Activated T-helper 2 cell treated with anti-CD3 and anti-CD28 coated beads, Interferon-gamma antibody, Interleukin-2, Interleukin-4, amounts not matched to agents 10 μg/mL and 5 μg/mL and 100 μg/mL, durations not matched to agents 14 hours and 24 hours and 36 hours (primary cell): Measurements from ENCODE around the gene ITGA2B. TPM values are rescaled to one million over a fixed set of nuclear protein-coding genes. Genes with fewer than 3 reads are reported as not detected.
"Not testable (repeated sequence)": the region's sequence is repeated elsewhere in the genome, so short reads cannot be mapped to it uniquely, and the experiment has no call there.

Source experiments
- DNase-seq: peaks from one replicate; pipeline ENCODE4 v3.0.0; 2021; ENCODE audit warnings: low spot score
- H3K27ac Mint-ChIP-seq: one replicate; pipeline ENCODE4 v1.8.0; 2021; ENCODE audit warnings: mixed read lengths
- H3K27me3 Mint-ChIP-seq: one replicate; pipeline ENCODE4 v1.8.0; 2021; ENCODE audit warnings: low read depth, mixed read lengths
- H3K36me3 Mint-ChIP-seq: one replicate; pipeline ENCODE4 v1.8.0; 2021; ENCODE audit warnings: low read depth, mixed read lengths
- H3K4me1 Mint-ChIP-seq: one replicate; pipeline ENCODE4 v1.8.0; 2021; ENCODE audit warnings: low read depth, mixed read lengths
- H3K4me3 Mint-ChIP-seq: one replicate; pipeline ENCODE4 v1.8.0; 2021; ENCODE audit warnings: low read depth, mild to moderate bottlenecking, moderate library complexity, mixed read lengths
- H3K9me3 Mint-ChIP-seq: one replicate; pipeline ENCODE4 v1.8.0; 2021; ENCODE audit warnings: mixed read lengths
- intact Hi-C: fragments of 100-400 bp; cut with micrococcal nuclease; formaldehyde crosslinking; loops from one replicate; pipeline ENCODE4 v1.15.1; 2023
- total RNA-seq: library from RNA; stranded (reverse); gene quantifications from 2 replicates; pipeline ENCODE4 v1.2.3, GENCODE V29; 2022

ITGA2B gene
- total RNA-seq, 1 donor from 2014 or later = 2.7 TPM

DNA sequence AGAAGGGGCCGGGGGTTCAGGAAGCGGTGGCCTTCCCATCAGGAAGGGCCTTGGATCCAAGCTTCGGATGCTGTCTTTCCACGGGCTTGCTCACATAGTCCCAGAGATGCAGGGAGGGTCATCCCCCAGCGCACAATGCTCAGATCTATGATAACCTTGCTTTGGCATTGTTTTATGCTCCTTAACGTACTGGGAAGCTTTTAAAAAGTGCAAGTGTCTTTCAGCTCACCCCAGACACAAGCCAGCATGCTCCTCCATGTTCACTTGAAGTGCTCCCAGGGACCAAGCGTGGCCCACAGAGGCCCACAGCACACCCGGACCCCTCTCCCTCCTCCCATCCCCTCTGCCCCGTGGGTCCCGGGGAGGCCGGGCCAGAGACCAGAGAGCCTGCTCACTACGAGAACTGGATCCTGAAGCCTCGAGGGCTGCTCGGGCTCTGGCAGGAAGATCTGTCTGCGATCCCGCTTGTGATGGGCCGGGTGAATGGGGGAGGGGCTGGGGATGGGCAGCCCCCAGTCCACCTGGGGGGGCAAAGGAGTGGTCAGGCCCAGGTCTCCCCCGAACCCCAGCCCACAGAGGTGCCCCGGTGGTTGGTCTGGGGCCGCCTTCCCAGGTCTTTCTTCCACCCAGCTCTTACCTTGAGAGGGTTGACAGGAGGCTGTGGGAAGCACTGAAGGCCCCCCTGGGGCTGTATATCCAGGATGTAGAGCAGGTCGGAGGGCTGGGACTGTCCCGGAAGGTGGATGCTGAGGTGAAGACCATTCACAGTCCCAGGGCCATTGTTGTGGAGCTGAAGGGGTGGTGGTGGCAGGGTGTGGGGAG, 14.0 kb downstream of the ITGA2B start:
- intact Hi-C loops = no loop called here
- H3K36me3 Mint-ChIP-seq = no peaks in the 10 kb centered on the region
- no peaks in the 10 kb centered on the region for H3K9me3 Mint-ChIP-seq

DNA sequence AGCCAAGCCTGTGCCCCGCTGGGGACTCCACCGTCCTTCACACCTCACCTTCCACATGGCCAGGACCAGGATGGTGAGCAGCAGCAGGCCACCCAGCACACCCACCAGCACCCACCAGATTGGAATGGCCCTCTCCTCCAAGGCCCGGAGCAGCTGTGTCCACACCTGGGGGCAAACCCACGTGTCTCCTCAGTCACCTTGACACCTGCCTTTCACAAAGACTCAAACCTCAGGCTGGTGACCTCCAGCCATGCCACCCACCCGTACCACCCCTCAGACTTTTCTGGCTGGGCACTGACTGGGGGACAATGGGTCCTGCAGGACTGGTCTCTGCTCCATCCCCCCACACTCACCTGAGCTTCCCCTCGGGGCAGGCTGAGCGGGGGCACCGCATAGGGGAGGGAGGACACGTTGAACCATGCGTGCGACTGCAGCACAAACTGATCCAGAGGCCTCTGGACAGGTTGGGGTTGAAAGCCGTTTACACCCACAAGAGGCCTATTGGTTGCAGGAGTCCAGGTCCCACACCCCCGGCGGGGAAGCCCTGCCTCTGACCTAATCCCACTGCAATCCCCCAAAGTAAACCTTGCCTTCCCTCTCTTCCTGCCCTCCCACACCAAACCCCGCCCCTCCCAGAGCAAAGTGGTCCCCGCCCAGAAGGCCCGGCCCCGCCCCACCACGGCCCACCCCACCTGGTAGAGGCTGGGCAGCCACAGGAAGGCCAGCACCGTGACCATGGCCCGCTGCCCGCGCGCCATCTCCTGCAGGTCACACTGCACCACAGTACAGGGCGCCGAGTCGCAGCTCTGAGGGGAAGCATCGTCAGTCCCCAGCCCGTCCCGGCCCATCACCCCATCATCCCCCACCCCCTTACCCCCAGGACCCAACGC, 14.9 kb downstream of the ITGA2B start:
- DNase-seq = no peak
- intact Hi-C loops = no loop called here
- Mint-ChIP-seq H3K4me3 (no peak overlapping the region), H3K27ac (no peak overlapping the region), H3K9me3 (no peaks in the 10 kb centered on the region), H3K36me3 (no peaks in the 10 kb centered on the region), H3K27me3 (peaks cover 5% of the 10 kb centered on the region), H3K4me1 (peaks cover 4% of the 10 kb centered on the region)

More for the DNA sequence above, 14.0 kb downstream of the ITGA2B start:
- Mint-ChIP-seq H3K27ac (no peak overlapping the region), H3K27me3 (peaks cover 2% of the 10 kb centered on the region), H3K4me1 (no peaks in the 10 kb centered on the region), H3K4me3 (no peak overlapping the region)
- no peak for DNase-seq

- peaks cover 5% of the 10 kb centered on the region for H3K4me1 Mint-ChIP-seq
- no peak for DNase-seq
- H3K4me3 Mint-ChIP-seq = no peak overlapping the region
- H3K27ac Mint-ChIP-seq = no peak overlapping the region
- peaks cover 12% of the 10 kb centered on the region for H3K27me3 Mint-ChIP-seq
- intact Hi-C loops = no loop called here
- no peaks in the 10 kb centered on the region for H3K36me3 Mint-ChIP-seq
- H3K9me3 Mint-ChIP-seq = no peaks in the 10 kb centered on the region
Measured at GRCh38 chr17:44372036-44372435, 17.4 kb downstream of the ITGA2B start.

GRCh38 chr17:44369414-44370023, 19.9 kb downstream of the ITGA2B start:
- H3K9me3 Mint-ChIP-seq, DNase-seq, H3K36me3 Mint-ChIP-seq, H3K4me1 Mint-ChIP-seq, H3K27ac Mint-ChIP-seq, intact Hi-C loops: not testable (repeated sequence)
- Mint-ChIP-seq H3K27me3 (peaks cover 27% of the 10 kb centered on the region), H3K4me3 (peak overlapping the region; percentile 26)

GRCh38 chr17:44368391-44369243, 20.8 kb downstream of the ITGA2B start:
- H3K4me3 Mint-ChIP-seq, DNase-seq, H3K36me3 Mint-ChIP-seq, H3K27ac Mint-ChIP-seq, intact Hi-C loops, H3K4me1 Mint-ChIP-seq, H3K9me3 Mint-ChIP-seq: not testable (repeated sequence)
- peaks cover 27% of the 10 kb centered on the region for H3K27me3 Mint-ChIP-seq

DNA sequence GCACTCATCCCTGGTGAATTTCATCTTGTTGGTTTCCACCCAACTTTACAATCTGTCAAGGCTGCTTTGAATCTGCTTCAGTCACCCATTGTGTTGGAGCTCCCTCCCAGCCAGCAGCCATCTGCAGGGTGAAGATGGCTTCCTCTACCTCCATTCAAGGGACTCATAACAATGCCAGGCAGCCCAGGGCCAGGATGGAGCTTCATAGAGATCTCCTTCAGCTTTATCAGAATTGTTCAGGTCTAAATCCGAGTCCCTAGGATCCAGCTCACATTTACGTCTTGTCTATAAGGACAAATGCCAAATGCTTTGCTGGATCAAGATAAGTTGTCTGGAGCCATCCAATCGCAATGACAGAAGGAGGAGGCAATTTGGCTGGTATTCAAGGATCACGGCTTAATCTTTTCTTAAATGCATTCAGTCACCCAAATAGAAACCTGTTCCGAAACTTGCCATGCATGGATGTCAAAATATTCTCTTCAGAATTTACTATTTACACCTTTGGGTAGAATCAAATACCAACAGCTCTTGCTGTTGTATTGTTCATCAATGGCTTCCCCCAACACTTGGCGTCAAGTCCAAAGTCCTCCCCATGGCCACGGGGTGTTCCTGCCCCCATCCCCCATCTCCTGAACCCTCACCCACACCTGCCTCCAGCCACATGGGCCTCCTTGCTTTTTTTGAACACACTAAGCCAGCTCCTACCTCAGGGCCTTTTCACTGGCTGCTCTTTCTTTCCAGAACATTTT, 22.0 kb downstream of the ITGA2B start:
- Mint-ChIP-seq H3K27ac (no peak overlapping the region), H3K9me3 (no peaks in the 10 kb centered on the region), H3K36me3 (no peaks in the 10 kb centered on the region), H3K4me3 (no peak overlapping the region), H3K27me3 (peaks cover 29% of the 10 kb centered on the region), H3K4me1 (peaks cover 6% of the 10 kb centered on the region)
- DNase-seq = no peak
- intact Hi-C loops = no loop called here

DNA sequence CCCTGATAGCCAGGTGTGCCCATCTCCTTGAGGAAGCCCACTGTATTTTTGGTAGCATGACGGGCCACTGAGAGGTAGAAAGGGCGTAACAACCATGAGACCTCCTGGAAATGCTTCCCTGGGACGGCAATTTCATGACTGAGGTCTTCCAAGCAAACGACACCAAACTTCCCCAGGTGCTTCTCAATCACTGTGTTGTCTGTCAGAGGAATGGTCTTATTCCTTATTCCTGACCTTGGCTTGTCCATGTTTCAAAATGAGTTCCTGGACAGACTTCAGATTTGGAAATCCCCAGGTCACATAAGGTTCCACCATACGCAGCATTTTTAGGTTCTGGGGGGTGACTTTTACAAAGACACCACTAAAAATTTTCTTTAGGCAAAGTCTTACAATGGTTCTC, 24.4 kb downstream of the ITGA2B start:
- H3K4me3 Mint-ChIP-seq, H3K9me3 Mint-ChIP-seq, H3K4me1 Mint-ChIP-seq, H3K36me3 Mint-ChIP-seq, H3K27ac Mint-ChIP-seq, DNase-seq, intact Hi-C loops: not testable (repeated sequence)
- peaks cover 44% of the 10 kb centered on the region for H3K27me3 Mint-ChIP-seq

GRCh38 chr17:44363613-44364159, 25.8 kb downstream of the ITGA2B start, which contains the start of gene FAM171A2:
TSS of gene FAM171A2 (minus strand) at chr17:44363853. CDS start at chr17:44363714, 139 bp downstream.
- H3K27ac Mint-ChIP-seq = no peak within 1 kb of the TSS
- DNase-seq = peak; percentile 54
- peak within 1 kb of the TSS; percentile 76 for H3K4me3 Mint-ChIP-seq
- H3K27me3 Mint-ChIP-seq = peaks cover 46% of the 10 kb centered on the region
- peaks cover 2% of the 10 kb centered on the region for H3K4me1 Mint-ChIP-seq
- intact Hi-C loops = no loop called here
- no peaks in the 10 kb centered on the region for H3K9me3 Mint-ChIP-seq
- H3K36me3 Mint-ChIP-seq = no peaks in the 10 kb centered on the region

DNA sequence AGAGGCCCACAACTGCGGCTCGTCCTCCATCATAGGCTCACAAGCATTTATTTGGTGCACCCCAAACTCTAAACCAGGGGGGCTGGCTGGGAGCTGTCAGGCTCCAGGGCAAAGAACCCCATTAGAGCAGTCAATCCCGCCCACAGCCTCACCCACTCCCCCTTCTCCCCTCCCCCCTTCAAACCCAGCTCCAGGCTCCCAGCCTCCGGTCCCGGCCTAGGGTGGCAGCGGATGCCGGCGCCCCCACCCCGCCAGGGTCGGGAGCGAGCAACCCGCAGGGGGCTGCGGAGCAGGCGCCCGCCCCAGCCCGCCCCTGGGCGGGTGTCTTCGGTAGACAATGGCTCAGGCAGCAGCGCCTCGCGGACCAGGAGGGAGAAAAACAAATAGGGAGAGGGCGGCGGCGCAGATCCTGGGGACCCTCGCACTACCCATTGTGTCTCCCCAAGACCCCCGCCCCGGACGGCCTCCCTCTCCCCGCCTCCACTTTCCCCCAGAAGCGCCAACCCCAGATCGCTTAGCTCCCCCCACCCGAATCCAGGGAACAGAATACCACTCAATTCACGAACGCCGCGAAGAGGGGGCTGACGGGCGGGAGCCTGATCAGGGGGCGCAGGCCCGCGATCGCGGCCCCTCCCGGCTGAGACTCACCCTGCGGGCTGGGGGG, 26.4 kb downstream of the ITGA2B start:
- Mint-ChIP-seq H3K36me3 (no peaks in the 10 kb centered on the region), H3K9me3 (no peaks in the 10 kb centered on the region), H3K27ac (no peak overlapping the region), H3K27me3 (peaks cover 46% of the 10 kb centered on the region), H3K4me3 (peak overlapping the region; percentile 71), H3K4me1 (peaks cover 2% of the 10 kb centered on the region)
- intact Hi-C loops = no loop called here
- no peak for DNase-seq

GRCh38 chr17:44362459-44362948, 26.9 kb downstream of the ITGA2B start:
- H3K4me3 Mint-ChIP-seq = no peak overlapping the region
- H3K27ac Mint-ChIP-seq = no peak overlapping the region
- no peak for DNase-seq
- H3K4me1 Mint-ChIP-seq = peaks cover 2% of the 10 kb centered on the region
- H3K27me3 Mint-ChIP-seq = peaks cover 44% of the 10 kb centered on the region
- H3K9me3 Mint-ChIP-seq = no peaks in the 10 kb centered on the region
- H3K36me3 Mint-ChIP-seq = no peaks in the 10 kb centered on the region
- intact Hi-C loops = no loop called here
